Activated gamma-delta T cell (primary cell): ENCODE data around the gene SETD4.

Source experiments
- DNase-seq: peaks from one replicate; lab custom pipeline; 2025; lab: John Stamatoyannopoulos, UW

SETD4 gene

DNA sequence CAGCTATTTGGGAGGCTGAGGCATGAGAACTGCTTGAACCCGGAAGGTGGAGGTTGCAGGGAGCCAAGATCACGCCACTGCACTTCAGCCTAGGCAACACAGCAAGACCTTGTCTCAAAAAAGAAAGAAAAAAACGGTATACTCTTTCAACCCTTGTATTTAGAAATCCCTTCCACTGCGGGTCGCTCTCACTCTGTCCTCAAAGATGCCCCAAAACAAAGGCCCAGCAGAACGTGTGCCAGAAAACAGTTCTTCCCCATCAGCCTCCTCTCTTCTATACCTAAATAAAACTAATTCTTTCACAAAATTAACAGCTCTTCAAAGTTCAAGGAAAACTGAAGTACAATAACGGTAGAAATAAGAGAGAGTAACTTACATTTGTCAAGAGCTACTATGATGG, 13.2 kb downstream of the SETD4 start:
- no peak for DNase-seq

DNA sequence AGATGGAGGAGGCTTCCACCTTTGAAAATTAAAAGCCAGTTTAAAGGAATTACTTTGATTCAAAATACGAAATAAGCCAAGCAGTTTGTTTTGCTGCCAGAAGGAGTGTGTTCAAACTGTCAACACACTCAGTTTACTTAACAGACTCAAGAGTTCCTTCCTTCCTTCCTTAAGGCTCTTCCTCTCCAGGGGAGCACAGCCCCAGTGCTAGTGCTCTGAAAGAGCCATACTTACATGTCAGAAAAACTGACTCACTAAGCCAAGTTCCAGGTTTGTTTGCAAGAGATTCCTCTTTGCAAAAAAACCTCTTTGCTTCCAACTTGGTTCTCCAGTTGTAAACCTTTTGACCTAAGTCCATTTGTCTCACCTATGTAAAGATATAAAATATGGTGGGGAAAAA, 14.3 kb downstream of the SETD4 start:
- DNase-seq: no peak

DNA sequence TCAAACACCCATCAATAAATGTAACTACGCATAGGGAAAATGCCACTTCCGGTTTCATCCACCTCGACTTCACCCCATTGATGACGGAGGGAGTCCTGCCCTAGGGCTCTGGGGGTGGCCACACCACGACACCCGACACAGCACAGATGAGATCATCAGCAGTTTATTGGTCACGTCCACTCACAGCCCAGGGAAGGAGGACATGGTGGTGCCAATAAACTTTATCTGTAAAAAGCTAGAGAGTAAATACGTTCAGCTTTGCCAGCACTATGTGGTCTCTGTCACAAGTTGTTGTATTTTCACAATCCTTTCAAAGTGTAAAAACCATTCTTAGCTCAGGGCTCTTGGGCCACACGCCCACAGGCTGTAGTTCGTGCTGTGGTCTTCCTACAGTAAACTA, 16.3 kb downstream of the SETD4 start:
- no peak for DNase-seq

DNA sequence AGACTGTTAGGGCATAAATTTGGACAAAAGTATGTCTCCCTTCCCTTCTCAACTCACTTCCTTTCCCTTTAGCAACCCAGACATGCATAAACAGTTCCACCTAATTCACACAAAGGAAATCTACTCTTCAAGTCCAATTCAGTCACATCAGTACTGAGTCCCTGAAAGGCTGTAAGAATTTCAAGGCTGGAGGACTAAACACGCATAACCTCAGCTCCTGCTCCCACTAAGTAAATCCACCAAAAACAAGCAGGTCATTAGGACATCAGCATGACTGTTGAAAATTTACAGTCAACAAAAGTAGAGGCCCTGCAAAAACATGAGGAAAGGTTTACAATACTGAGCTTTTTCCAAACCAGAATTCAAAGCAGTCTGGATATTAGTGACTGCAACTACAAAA, 18.4 kb downstream of the SETD4 start:
- no peak for DNase-seq

GRCh38 chr21:36040389-36040788, 19.9 kb downstream of the SETD4 start:
- no peak for DNase-seq

DNA sequence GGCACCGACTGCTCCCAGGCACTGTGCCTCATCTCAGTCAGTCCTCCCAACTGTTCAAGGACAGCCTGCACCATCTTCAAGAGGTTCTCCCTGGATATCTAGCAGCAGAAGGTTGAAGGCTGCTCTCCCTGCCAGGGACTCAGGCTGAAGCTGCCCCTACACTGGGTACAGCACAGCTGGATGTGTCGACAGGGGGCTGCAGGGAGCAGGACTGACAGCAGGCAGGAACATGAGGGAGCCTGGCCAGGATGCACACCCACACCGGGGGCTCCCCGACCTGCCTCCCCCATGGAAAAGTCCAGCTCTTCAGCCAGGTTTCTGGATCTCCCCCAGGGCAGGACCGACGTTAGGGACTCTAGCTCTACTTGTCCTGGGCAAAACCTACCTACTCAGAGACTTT, 20.5 kb downstream of the SETD4 start:
- DNase-seq: no peak

DNA sequence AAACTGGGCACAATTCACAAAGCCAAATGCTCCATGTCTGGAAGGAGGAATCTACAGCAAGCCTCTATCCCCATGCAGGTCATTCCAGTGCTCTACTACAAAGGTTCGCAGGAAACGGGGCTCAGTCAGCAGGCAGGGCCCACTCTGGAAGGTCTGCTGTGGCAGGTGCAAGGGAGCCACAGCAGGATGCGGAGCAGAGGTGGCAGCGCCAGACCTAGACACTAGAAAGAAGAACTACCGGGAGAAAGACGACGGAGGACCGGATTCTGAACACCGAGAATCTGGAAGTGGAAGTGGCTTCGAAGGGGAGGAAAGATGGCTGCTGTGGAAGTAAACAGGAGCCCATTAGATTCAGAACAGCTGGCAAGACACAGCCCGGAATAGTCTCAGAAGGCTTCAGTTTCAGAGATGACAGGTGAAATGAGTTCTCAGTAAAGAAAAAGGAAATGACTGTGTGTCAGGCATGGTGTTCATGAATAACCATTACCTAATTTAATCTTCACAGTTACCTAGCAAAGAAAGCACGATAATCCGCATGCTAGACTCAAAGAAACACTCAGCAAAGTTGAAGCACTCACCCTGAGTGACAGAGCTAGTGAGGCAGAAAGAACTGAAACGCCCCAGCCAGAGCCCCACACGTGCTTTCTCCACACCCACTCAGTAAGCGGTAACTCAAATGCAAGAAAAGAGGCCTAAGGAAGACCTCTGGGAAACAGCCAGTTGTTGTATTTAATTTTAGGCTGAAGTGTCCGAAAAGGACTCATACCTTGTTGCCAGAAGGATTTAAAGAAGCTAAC, 21.4 kb downstream of the SETD4 start:
- no peak for DNase-seq

- DNase-seq: no peak
These were observed 24.9 kb downstream of the SETD4 start for GRCh38 chr21:36035381-36035791.

GRCh38 chr21:36034211-36034913, 26.0 kb downstream of the SETD4 start:
- DNase-seq: no peak

- no peak for DNase-seq
These were observed 27.5 kb downstream of the SETD4 start for GRCh38 chr21:36032647-36033406.

GRCh38 chr21:36030581-36031189, 29.6 kb downstream of the SETD4 start:
- DNase-seq: no peak

- DNase-seq: no peak
These were observed 31.0 kb downstream of the SETD4 start for GRCh38 chr21:36029309-36029708.

- DNase-seq: no peak
These were observed 31.9 kb downstream of the SETD4 start for GRCh38 chr21:36028127-36029069.

DNA sequence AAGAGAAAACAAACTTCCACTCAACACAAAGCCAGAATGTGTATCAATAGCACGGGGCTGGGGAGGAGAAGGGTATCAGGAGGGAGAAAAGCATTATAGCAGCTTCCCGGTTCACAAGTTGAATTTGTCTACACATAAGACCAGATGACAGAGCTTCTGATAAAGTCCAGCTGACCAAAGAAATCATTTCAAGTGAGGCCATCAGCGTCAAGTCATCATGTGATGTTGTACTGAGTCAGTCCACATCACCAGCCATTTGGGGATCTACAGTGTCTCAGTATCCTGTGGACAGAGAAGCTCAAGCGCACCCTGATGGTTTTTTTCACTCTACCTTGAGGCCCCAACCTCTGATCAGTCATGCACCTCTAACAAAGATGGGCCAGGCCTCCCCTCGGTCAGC, 33.0 kb downstream of the SETD4 start:
- DNase-seq: no peak

DNA sequence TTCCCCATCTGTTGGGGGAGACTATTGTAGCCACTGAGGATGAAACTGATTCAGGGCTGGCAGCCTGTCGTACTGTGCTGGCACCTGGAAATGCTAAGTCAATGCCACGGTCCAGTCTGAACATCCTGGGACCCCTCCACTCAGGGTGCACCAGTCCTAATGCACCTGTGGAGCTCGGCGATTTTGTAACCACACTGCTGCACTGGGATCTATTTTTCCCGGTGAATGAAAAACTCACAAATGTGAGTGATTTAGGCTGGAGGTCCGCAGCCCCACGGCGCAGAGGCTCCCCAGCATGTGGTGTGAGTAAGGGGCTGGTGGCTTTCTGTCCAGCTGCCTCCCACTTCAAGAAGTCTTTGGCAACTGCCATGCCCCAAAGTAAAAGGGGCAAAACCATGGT, 35.5 kb downstream of the SETD4 start:
- no peak for DNase-seq

- DNase-seq: no peak
These were observed 37.2 kb downstream of the SETD4 start for GRCh38 chr21:36023092-36023480.

- no peak for DNase-seq
These were observed 37.8 kb downstream of the SETD4 start for GRCh38 chr21:36022427-36023091.

- DNase-seq: no peak
These were observed 39.0 kb downstream of the SETD4 start for GRCh38 chr21:36021251-36021837.

- DNase-seq: no peak
These were observed 45.3 kb downstream of the SETD4 start for GRCh38 chr21:36015045-36015444.

- DNase-seq: no peak
These were observed 49.5 kb downstream of the SETD4 start for GRCh38 chr21:36010801-36011200.
